Neural progenitor cell (in vitro differentiated cells): ENCODE results near the gene TRAPPC3. TPM values are rescaled to one million over a fixed set of nuclear protein-coding genes. Genes with fewer than 3 reads are reported as not detected.

Experiments
- DNase-seq: peaks from one replicate; pipeline ENCODE4 v3.0.0-alpha.2; 2016; ENCODE audit warnings: low spot score
- H2AFZ ChIP-seq: fragments of 200-600 bp; sonication (generic); replicated peaks from 2 replicates; pipeline ENCODE4 v1.6.1; 2016; ENCODE audit warnings: antibody characterized with exemption
- H3F3A ChIP-seq: fragments of 200-600 bp; sonication (generic); 2 replicates; pipeline ENCODE4 v1.6.1; 2016; ENCODE audit warnings: antibody characterized with exemption, low read depth
- H3K27ac ChIP-seq: fragments of 200-600 bp; sonication (generic); 2 replicates; pipeline ENCODE4 v1.5.1; 2016; ENCODE audit warnings: mild to moderate bottlenecking
- H3K27me3 ChIP-seq: fragments of 200-600 bp; sonication (generic); 2 replicates; pipeline ENCODE4 v1.6.1; 2016; ENCODE audit warnings: mild to moderate bottlenecking, moderate library complexity
- H3K36me3 ChIP-seq: fragments of 200-600 bp; sonication (generic); 2 replicates; pipeline ENCODE4 v1.5.1; 2016
- H3K4me1 ChIP-seq: fragments of 200-600 bp; sonication (generic); 2 replicates; pipeline ENCODE4 v1.6.1; 2016; ENCODE audit warnings: mixed run types
- H3K4me2 ChIP-seq: fragments of 200-600 bp; sonication (generic); 2 replicates; pipeline ENCODE4 v1.6.1; 2016
- H3K4me3 ChIP-seq: fragments of 200-600 bp; sonication (generic); 2 replicates; pipeline ENCODE4 v1.5.1; 2016
- H3K79me2 ChIP-seq: fragments of 200-600 bp; sonication (generic); 2 replicates; pipeline ENCODE4 v1.6.1; 2016; ENCODE audit warnings: low read depth
- H3K9ac ChIP-seq: fragments of 200-600 bp; sonication (generic); 2 replicates; pipeline ENCODE4 v1.6.1; 2016
- H3K9me3 ChIP-seq: fragments of 200-600 bp; sonication (generic); 2 replicates; pipeline ENCODE4 v1.5.1; 2016; ENCODE audit warnings: low read depth
- H4K20me1 ChIP-seq: fragments of 200-600 bp; sonication (generic); 2 replicates; pipeline ENCODE4 v1.6.1; 2016; ENCODE audit warnings: low read depth
- H3K27ac Mint-ChIP-seq: 3 replicates; pipeline ENCODE4 v1.8.0; 2021; ENCODE audit warnings: mixed read lengths
- H3K27me3 Mint-ChIP-seq: 2 replicates; pipeline ENCODE4 v1.8.0; 2022; ENCODE audit warnings: low read depth, mild to moderate bottlenecking, inconsistent platforms, moderate library complexity, mixed read lengths; ENCODE audit not compliant: insufficient read depth
- H3K36me3 Mint-ChIP-seq: 3 replicates; pipeline ENCODE4 v1.8.0; 2021; ENCODE audit warnings: mixed read lengths
- H3K4me1 Mint-ChIP-seq: 3 replicates; pipeline ENCODE4 v1.8.0; 2021; ENCODE audit warnings: mixed read lengths
- H3K4me3 Mint-ChIP-seq: 3 replicates; pipeline ENCODE4 v1.8.0; 2021; ENCODE audit warnings: mild to moderate bottlenecking, moderate library complexity, mixed read lengths
- H3K9me3 Mint-ChIP-seq: 3 replicates; pipeline ENCODE4 v1.8.0; 2020; ENCODE audit warnings: mixed read lengths
- EZH2 ChIP-seq: fragments of 200-600 bp; sonication (generic); IDR thresholded peaks from 2 replicates; pipeline ENCODE4 v1.6.1; 2017; ENCODE audit warnings: antibody characterized with exemption, mild to moderate bottlenecking, moderate library complexity
- EZH2phosphoT487 ChIP-seq: fragments of 200-600 bp; sonication (generic); IDR thresholded peaks from 2 replicates; pipeline ENCODE4 v1.6.1; 2017; ENCODE audit warnings: antibody characterized with exemption
- total RNA-seq: library from RNA; depleted of rRNA; stranded (reverse); fragments of >200 nt; gene quantifications from 2 replicates; pipeline ENCODE4 v1.2.3, GENCODE V29; 2015; ENCODE audit warnings: low replicate concordance
- TF ChIP-seq, protein P1 (sequence below): fragments of 200-600 bp; sonication (generic); IDR thresholded peaks from 2 replicates; pipeline ENCODE4 v1.5.1; 2017; ENCODE audit warnings: antibody characterized with exemption, mild to moderate bottlenecking

TRAPPC3 gene
- total RNA-seq, 1 donor from 2014 or later, result 44.9 TPM

DNA sequence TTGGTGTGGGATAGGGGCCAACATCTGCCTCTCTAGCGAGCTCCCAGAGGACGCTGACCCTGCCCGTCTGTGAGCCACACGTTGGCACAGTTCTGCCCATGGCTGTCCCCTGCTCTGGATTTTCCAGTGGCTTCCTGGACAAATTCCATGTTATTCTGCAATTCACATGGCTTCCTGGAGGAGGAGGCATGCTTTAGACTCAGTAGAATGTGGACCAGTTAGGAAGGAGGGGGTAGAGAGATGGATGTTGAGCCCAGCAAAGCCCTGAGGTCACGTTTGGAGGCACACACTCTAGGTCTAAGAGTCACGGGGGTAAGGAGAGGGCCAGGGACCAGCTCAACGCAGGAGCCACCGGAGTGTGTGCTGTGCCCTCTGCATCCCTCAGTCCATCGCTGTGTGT, 36.5 kb downstream of the TRAPPC3 start:
- Mint-ChIP-seq H3K27me3 (peaks cover 11% of the 10 kb centered on the region), H3K9me3 (no peaks in the 10 kb centered on the region), H3K4me3 (no peak overlapping the region), H3K4me1 (peaks cover 30% of the 10 kb centered on the region), H3K36me3 (no peaks in the 10 kb centered on the region), H3K27ac (no peak overlapping the region)
- no peaks in the 10 kb centered on the region for H3K36me3 ChIP-seq
- no peak overlapping the region for H3K27ac ChIP-seq
- no peaks in the 10 kb centered on the region for H4K20me1 ChIP-seq
- no peaks in the 10 kb centered on the region for H3K27me3 ChIP-seq
- no peaks in the 10 kb centered on the region for H3K79me2 ChIP-seq
- TF ChIP-seq EZH2phosphoT487 (no peak), EZH2 (no peak)
- no peak for DNase-seq
- H3K9ac ChIP-seq, result no peak overlapping the region
- no peak overlapping the region for H2AFZ ChIP-seq
- no peak overlapping the region for H3K4me3 ChIP-seq
- H3K9me3 ChIP-seq, result no peaks in the 10 kb centered on the region
- H3K4me2 ChIP-seq, result no peak overlapping the region
- peaks cover 6% of the 10 kb centered on the region for H3K4me1 ChIP-seq
- H3F3A ChIP-seq, result no peaks in the 10 kb centered on the region

DNA sequence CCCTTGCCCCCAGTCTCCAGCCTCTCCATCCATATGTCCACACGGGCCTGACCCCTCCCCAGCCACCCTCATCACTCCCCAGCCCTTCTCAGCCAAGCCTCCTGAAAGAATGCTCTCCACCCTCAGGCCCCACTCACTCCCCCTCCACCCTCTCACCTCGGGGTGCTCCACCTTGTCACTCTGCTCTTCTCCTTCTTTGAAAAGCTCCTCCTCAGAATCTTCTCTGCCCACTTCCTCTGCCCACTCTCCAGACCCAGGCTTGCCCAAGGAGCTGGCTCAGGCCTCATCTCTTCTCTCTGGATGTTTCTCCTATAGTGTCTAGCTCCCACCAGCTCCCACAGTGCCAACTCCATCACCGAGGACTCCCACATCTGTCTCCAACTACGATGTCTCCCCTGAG, 38.1 kb downstream of the TRAPPC3 start:
- H3K36me3 Mint-ChIP-seq, result no peaks in the 10 kb centered on the region
- Histone ChIP-seq H3K4me1 (peaks cover 6% of the 10 kb centered on the region), H3K27ac (no peak overlapping the region), H3K9ac (no peak overlapping the region), H3F3A (no peaks in the 10 kb centered on the region), H3K4me2 (no peak overlapping the region), H3K27me3 (no peaks in the 10 kb centered on the region), H3K9me3 (no peaks in the 10 kb centered on the region), H2AFZ (no peak overlapping the region), H3K4me3 (no peak overlapping the region), H4K20me1 (no peaks in the 10 kb centered on the region), H3K79me2 (no peaks in the 10 kb centered on the region), H3K36me3 (no peaks in the 10 kb centered on the region)
- TF ChIP-seq, protein P1, sequence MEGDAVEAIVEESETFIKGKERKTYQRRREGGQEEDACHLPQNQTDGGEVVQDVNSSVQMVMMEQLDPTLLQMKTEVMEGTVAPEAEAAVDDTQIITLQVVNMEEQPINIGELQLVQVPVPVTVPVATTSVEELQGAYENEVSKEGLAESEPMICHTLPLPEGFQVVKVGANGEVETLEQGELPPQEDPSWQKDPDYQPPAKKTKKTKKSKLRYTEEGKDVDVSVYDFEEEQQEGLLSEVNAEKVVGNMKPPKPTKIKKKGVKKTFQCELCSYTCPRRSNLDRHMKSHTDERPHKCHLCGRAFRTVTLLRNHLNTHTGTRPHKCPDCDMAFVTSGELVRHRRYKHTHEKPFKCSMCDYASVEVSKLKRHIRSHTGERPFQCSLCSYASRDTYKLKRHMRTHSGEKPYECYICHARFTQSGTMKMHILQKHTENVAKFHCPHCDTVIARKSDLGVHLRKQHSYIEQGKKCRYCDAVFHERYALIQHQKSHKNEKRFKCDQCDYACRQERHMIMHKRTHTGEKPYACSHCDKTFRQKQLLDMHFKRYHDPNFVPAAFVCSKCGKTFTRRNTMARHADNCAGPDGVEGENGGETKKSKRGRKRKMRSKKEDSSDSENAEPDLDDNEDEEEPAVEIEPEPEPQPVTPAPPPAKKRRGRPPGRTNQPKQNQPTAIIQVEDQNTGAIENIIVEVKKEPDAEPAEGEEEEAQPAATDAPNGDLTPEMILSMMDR, result no peak
- TF ChIP-seq EZH2phosphoT487 (no peak), EZH2 (no peak)
- H3K4me1 Mint-ChIP-seq, result peaks cover 18% of the 10 kb centered on the region
- no peak for DNase-seq
- H3K27ac Mint-ChIP-seq, result no peak overlapping the region
- no peaks in the 10 kb centered on the region for H3K9me3 Mint-ChIP-seq
- peaks cover 11% of the 10 kb centered on the region for H3K27me3 Mint-ChIP-seq
- peak overlapping the region; percentile 29 for H3K4me3 Mint-ChIP-seq

DNA sequence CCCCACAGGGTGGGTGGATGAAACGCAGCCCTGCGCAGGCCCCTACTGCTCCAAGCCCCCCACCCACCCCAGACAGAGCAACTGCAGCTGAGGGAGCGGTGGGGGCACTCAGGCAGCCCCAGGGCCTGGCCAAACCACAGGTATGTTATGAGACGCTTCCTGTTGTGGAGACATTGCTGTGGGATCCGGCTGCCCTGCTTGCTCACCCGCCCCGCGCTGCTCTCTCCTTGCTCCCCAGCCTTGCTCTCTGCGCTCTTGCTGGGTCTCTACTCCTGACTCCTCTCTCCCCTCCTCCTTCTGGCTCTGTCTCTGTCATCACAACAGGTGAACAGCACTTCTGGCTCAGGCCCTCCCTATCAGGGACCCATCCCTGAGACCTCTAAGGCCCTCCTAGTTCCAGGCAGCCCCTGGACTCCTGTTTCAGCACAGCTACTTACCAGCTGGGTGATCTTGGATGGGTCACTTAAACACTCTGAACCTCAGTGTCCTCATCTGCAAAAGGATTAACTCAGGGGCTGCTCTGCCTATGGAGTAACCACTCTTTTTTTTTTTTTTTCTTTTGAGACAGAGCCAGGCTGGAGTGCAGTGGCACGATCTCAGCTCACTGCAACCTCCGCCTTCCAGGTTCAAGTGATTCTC, 40.1 kb downstream of the TRAPPC3 start:
- no peaks in the 10 kb centered on the region for H3F3A ChIP-seq
- no peaks in the 10 kb centered on the region for H3K36me3 ChIP-seq
- no peaks in the 10 kb centered on the region for H3K9me3 Mint-ChIP-seq
- no peak overlapping the region for H3K4me3 ChIP-seq
- no peak overlapping the region for H3K4me2 ChIP-seq
- H3K9ac ChIP-seq, result no peak overlapping the region
- no peak for DNase-seq
- no peaks in the 10 kb centered on the region for H3K27me3 ChIP-seq
- H4K20me1 ChIP-seq, result no peaks in the 10 kb centered on the region
- H3K36me3 Mint-ChIP-seq, result no peaks in the 10 kb centered on the region
- no peak overlapping the region for H3K27ac ChIP-seq
- TF ChIP-seq EZH2phosphoT487 (no peak), EZH2 (no peak)
- TF ChIP-seq, protein P1, result no peak
- no peak overlapping the region for H3K4me3 Mint-ChIP-seq
- no peaks in the 10 kb centered on the region for H3K9me3 ChIP-seq
- H3K4me1 ChIP-seq, result no peaks in the 10 kb centered on the region
- H3K27ac Mint-ChIP-seq, result peak overlapping the region; percentile 8
- no peak overlapping the region for H2AFZ ChIP-seq
- H3K27me3 Mint-ChIP-seq, result peaks cover 10% of the 10 kb centered on the region
- no peaks in the 10 kb centered on the region for H3K79me2 ChIP-seq
- H3K4me1 Mint-ChIP-seq, result peaks cover 12% of the 10 kb centered on the region

DNA sequence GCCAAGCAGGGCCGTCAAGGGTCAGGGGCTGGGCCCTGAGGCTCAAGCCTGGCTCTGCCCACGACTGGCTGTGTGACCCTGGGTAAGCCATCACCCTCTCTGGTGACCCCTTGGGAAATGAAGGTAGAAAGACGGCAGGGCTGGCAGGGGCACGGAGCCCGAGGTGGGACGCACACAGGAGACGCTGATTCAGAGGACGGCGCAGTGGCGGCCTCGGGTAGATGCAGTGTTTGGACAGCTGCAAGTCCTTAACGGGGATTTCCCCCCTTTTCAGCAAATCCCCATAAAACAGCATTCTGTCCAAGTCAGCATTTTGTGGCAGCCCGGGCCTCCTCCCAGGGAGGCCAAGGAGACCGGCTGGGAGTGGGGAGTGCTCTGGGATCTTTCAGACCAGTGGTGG, 41.0 kb downstream of the TRAPPC3 start:
- TF ChIP-seq, protein P1, result no peak
- TF ChIP-seq EZH2 (no peak), EZH2phosphoT487 (no peak)
- H3K9me3 ChIP-seq, result no peaks in the 10 kb centered on the region
- no peaks in the 10 kb centered on the region for H3K9me3 Mint-ChIP-seq
- no peaks in the 10 kb centered on the region for H3K27me3 ChIP-seq
- H3K4me2 ChIP-seq, result no peak overlapping the region
- no peaks in the 10 kb centered on the region for H3K36me3 ChIP-seq
- no peak overlapping the region for H3K27ac ChIP-seq
- no peak overlapping the region for H3K4me3 ChIP-seq
- H3F3A ChIP-seq, result no peaks in the 10 kb centered on the region
- no peaks in the 10 kb centered on the region for H3K79me2 ChIP-seq
- no peak overlapping the region for H3K9ac ChIP-seq
- H3K4me1 ChIP-seq, result no peaks in the 10 kb centered on the region
- no peak overlapping the region for H2AFZ ChIP-seq
- no peak for DNase-seq
- H4K20me1 ChIP-seq, result no peaks in the 10 kb centered on the region
- H3K36me3 Mint-ChIP-seq, result no peaks in the 10 kb centered on the region
- H3K4me1 Mint-ChIP-seq, result peaks cover 8% of the 10 kb centered on the region
- H3K27me3 Mint-ChIP-seq, result peaks cover 11% of the 10 kb centered on the region
- H3K27ac Mint-ChIP-seq, result no peak overlapping the region
- no peak overlapping the region for H3K4me3 Mint-ChIP-seq
